Lung (tissue), 12 donors: Measurements from ENCODE around the gene BDH1. TPM values are rescaled to one million over a fixed set of nuclear protein-coding genes. Genes with fewer than 3 reads are reported as not detected.

ENCODE experiments used
- ATAC-seq: fragments of 200-7000 bp; cut with Tn5 transposase; one replicate; pipeline ENCODE4 v1.9.1; 2020; ENCODE audit warnings: moderate number of reproducible peaks; ENCODE audit not compliant: insufficient read depth, low FRiP score
- DNase-seq, 3 donors: peaks; one replicate each; pipeline ENCODE4 v3.0.0-alpha.2; 2013 to 2017
- H3K27ac ChIP-seq, 2 donors: one replicate each; pipeline ENCODE4 v1.5.1; 2013; ENCODE audit warnings: mild to moderate bottlenecking in 2 of 2, moderate library complexity in 2 of 2, control low read depth in 1 of 2, inconsistent platforms in 1 of 2, low read depth in 1 of 2, low read length in 1 of 2
- H3K27me3 ChIP-seq, 3 donors: one replicate each; pipeline ENCODE4 v1.5.1; 2013; ENCODE audit warnings: low read length in 2 of 3; ENCODE audit not compliant: control insufficient read depth in 3 of 3, insufficient read depth in 3 of 3
- H3K36me3 ChIP-seq, 4 donors: one replicate each; pipeline ENCODE4 v1.5.1; 2013; ENCODE audit warnings: low read length in 4 of 4, mild to moderate bottlenecking in 1 of 4, moderate library complexity in 1 of 4; ENCODE audit not compliant: control insufficient read depth in 4 of 4, insufficient read depth in 4 of 4
- H3K4me1 ChIP-seq, 5 donors: one replicate each; pipeline ENCODE4 v1.5.1; 2013; ENCODE audit warnings: low read length in 5 of 5, mild to moderate bottlenecking in 2 of 5, moderate library complexity in 1 of 5; ENCODE audit not compliant: control insufficient read depth in 5 of 5, insufficient read depth in 5 of 5
- H3K4me3 ChIP-seq: one replicate; pipeline ENCODE4 v1.5.1; 2013; ENCODE audit warnings: mild to moderate bottlenecking, control low read depth, moderate library complexity
- H3K9ac ChIP-seq, 2 donors: one replicate each; pipeline ENCODE4 v1.5.1; 2013; ENCODE audit warnings: low read length in 2 of 2, control low read depth in 1 of 2; ENCODE audit not compliant: insufficient read depth in 1 of 2
- H3K9me3 ChIP-seq, 4 donors: one replicate each; pipeline ENCODE4 v1.5.1; 2013; ENCODE audit warnings: low read length in 3 of 4, mild to moderate bottlenecking in 1 of 4, moderate library complexity in 1 of 4; ENCODE audit not compliant: control insufficient read depth in 4 of 4, insufficient read depth in 3 of 4
- CTCF ChIP-seq: IDR thresholded peaks from 2 replicates; pipeline ENCODE4 v1.5.1; 2012; ENCODE audit warnings: mild to moderate bottlenecking; ENCODE audit errors: control extremely low read depth, extremely low read depth
- WGBS, 2 donors: extraction: QIAGEN DNeasy Blood & Tissue Kit; methylation state at CpG; one replicate each; pipeline ENCODE4 v1.1.7; 2013; 5-methylcytosine and 5-hydroxymethylcytosine counted together
- polyA plus RNA-seq, 2 donors: library from polyadenylated mRNA; stranded (reverse); fragments of 200-250 nt; gene quantifications; one replicate each; pipeline ENCODE4 v1.2.1, GENCODE V29; 2013
- total RNA-seq, 2 donors: library from RNA; depleted of rRNA in 1 of 2; stranded (reverse); fragments of >200 nt in 1 of 2; gene quantifications; one replicate each; pipeline ENCODE4 v1.2.1, GENCODE V29; 2014 to 2021
- donor health status: control.
- donor health status: control.
- donor health status: Bipolar disorder and iron deficiency.
- donor health status: healthy.
- donor health status: DM: yes; HTN: yes; CAD: no.

Gene BDH1
- total and polyA plus RNA-seq, 4 donors = 14.3 to 32.8 (median 17.0) TPM

GRCh38 chr3:197512691-197513571 lies 42.8 kb downstream of the BDH1 start:
- TF ChIP-seq CTCF = no peak
- H3K4me3 ChIP-seq = no peak overlapping the region
- H3K36me3 ChIP-seq = peaks cover 0 to 2% (median 0%) of the 10 kb centered on the region in 4 donors
- no peaks in the 10 kb centered on the region for H3K27me3 ChIP-seq
- no peak overlapping the region for H3K9ac ChIP-seq
- no peak for ATAC-seq
- H3K9me3 ChIP-seq = no peaks in the 10 kb centered on the region
- no peak for DNase-seq
- WGBS, 2 donors = 88 to 92% methylated on average over 19 of the region's 19 CpGs
- peaks cover 0 to 10% (median 0%) of the 10 kb centered on the region in 5 donors for H3K4me1 ChIP-seq
- no peak overlapping the region for H3K27ac ChIP-seq

GRCh38 chr3:197511853-197512635 lies 43.7 kb downstream of the BDH1 start:
- H3K4me1 ChIP-seq = peaks cover 0 to 10% (median 0%) of the 10 kb centered on the region in 5 donors
- H3K9me3 ChIP-seq = no peaks in the 10 kb centered on the region
- H3K36me3 ChIP-seq = peaks cover 0 to 2% (median 0%) of the 10 kb centered on the region in 4 donors
- no peak for TF ChIP-seq CTCF
- H3K27me3 ChIP-seq = no peaks in the 10 kb centered on the region
- ATAC-seq (no peak), DNase-seq (no peak)
- no peak overlapping the region for H3K4me3 ChIP-seq
- H3K9ac ChIP-seq = no peak overlapping the region
- H3K27ac ChIP-seq = no peak overlapping the region
- WGBS, 2 donors = 97 to 98% methylated on average over 33 of the region's 33 CpGs

GRCh38 chr3:197511130-197511529 lies 44.6 kb downstream of the BDH1 start:
- Histone ChIP-seq H3K36me3 (peaks cover 0 to 2% (median 0%) of the 10 kb centered on the region in 4 donors), H3K4me3 (no peak overlapping the region), H3K9ac (no peak overlapping the region), H3K9me3 (no peaks in the 10 kb centered on the region), H3K27me3 (no peaks in the 10 kb centered on the region), H3K27ac (no peak overlapping the region), H3K4me1 (peaks cover 0 to 10% (median 0%) of the 10 kb centered on the region in 5 donors)
- ATAC-seq (no peak), DNase-seq (no peak)
- WGBS, 2 donors = 97 to 98% methylated on average over 6 of the region's 6 CpGs
- TF ChIP-seq CTCF = no peak
